HepG2 (cell line): ENCODE results near the gene EFNA2. TPM values are rescaled to one million over a fixed set of nuclear protein-coding genes. Genes with fewer than 3 reads are reported as not detected.

ENCODE experiments used
- BRD4 ChIP-seq: sonication (generic); formaldehyde crosslinking; IDR thresholded peaks from 2 replicates; pipeline ENCODE4 v1.4.0; 2020; ENCODE audit warnings: missing genetic modification reagents
- DNMT1 ChIP-seq: sonication (generic); formaldehyde crosslinking; IDR thresholded peaks from 2 replicates; pipeline ENCODE4 v1.5.1; 2020; ENCODE audit warnings: mild to moderate bottlenecking, missing genetic modification reagents
- FIP1L1 ChIP-seq: fragments of 200-400 bp; formaldehyde crosslinking; IDR thresholded peaks from 2 replicates; pipeline ENCODE4 v1.6.1; 2018; ENCODE audit warnings: low read depth, mild to moderate bottlenecking, low read length, moderate library complexity, borderline replicate concordance; ENCODE audit not compliant: insufficient read depth
- HDAC1 ChIP-seq: sonication (generic); formaldehyde crosslinking; IDR thresholded peaks from 2 replicates; pipeline ENCODE4 v1.5.1; 2020; ENCODE audit warnings: mild to moderate bottlenecking, missing genetic modification reagents
- HOXA3 ChIP-seq: sonication (generic); formaldehyde crosslinking; IDR thresholded peaks from 2 replicates; pipeline ENCODE4 v1.5.0; 2020; ENCODE audit warnings: missing genetic modification reagents
- IKZF4 ChIP-seq: sonication (generic); formaldehyde crosslinking; IDR thresholded peaks from 2 replicates; pipeline ENCODE4 v1.5.1; 2020; ENCODE audit warnings: borderline replicate concordance, mild to moderate bottlenecking, low read depth, missing genetic modification reagents; ENCODE audit errors: not compliant biosample characterization
- IKZF5 ChIP-seq: IDR thresholded peaks from 2 replicates; pipeline ENCODE4 v1.6.1; 2018; ENCODE audit warnings: missing genetic modification reagents, mild to moderate bottlenecking, missing compliant biosample characterization
- KDM6A ChIP-seq: IDR thresholded peaks from 2 replicates; pipeline ENCODE4 v1.6.1; 2016; ENCODE audit warnings: low read depth
- PATZ1 ChIP-seq: sonication (generic); formaldehyde crosslinking; IDR thresholded peaks from 2 replicates; pipeline ENCODE4 v1.4.0; 2020; ENCODE audit warnings: missing genetic modification reagents
- RBM22 ChIP-seq: fragments of 200-400 bp; formaldehyde crosslinking; optimal IDR thresholded peaks from 2 replicates; pipeline ENCODE3; 2017; ENCODE audit warnings: mild to moderate bottlenecking, low read length, moderate library complexity
- RBM39 ChIP-seq: fragments of 200-400 bp; formaldehyde crosslinking; IDR thresholded peaks from one replicate; pipeline ENCODE4 v1.6.1; 2018; ENCODE audit warnings: antibody characterized with exemption, mild to moderate bottlenecking, low read depth, low read length; ENCODE audit not compliant: poor library complexity, severe bottlenecking
- RORA ChIP-seq: sonication (generic); formaldehyde crosslinking; IDR thresholded peaks from 2 replicates; pipeline ENCODE4 v1.5.0; 2020; ENCODE audit warnings: mild to moderate bottlenecking, missing genetic modification reagents, moderate library complexity
- SMAD9 ChIP-seq: sonication (generic); formaldehyde crosslinking; IDR thresholded peaks from 2 replicates; pipeline ENCODE4 v1.5.1; 2020; ENCODE audit warnings: mild to moderate bottlenecking, missing genetic modification reagents
- ZFP36L2 ChIP-seq: sonication (generic); formaldehyde crosslinking; IDR thresholded peaks from 2 replicates; pipeline ENCODE4 v1.4.0; 2020; ENCODE audit warnings: missing genetic modification reagents
- ZNF205 ChIP-seq: IDR thresholded peaks from 2 replicates; pipeline ENCODE4 v1.6.1; 2018; ENCODE audit warnings: missing biosample characterization, missing genetic modification reagents
- ZNF484 ChIP-seq: sonication (generic); formaldehyde crosslinking; IDR thresholded peaks from 2 replicates; pipeline ENCODE4 v1.5.1; 2020; ENCODE audit warnings: mild to moderate bottlenecking, low read depth, missing genetic modification reagents, borderline replicate concordance
- ZNF615 ChIP-seq: sonication (generic); formaldehyde crosslinking; IDR thresholded peaks from 2 replicates; pipeline ENCODE4 v1.5.0; 2020; ENCODE audit warnings: mild to moderate bottlenecking, missing genetic modification reagents, borderline replicate concordance
- ZNF710 ChIP-seq: sonication (generic); formaldehyde crosslinking; IDR thresholded peaks from 2 replicates; pipeline ENCODE4 v1.5.0; 2020; ENCODE audit warnings: mild to moderate bottlenecking, missing genetic modification reagents, borderline replicate concordance
- ZNF724P ChIP-seq: sonication (generic); formaldehyde crosslinking; IDR thresholded peaks from 2 replicates; pipeline ENCODE4 v1.8.0; 2022; ENCODE audit warnings: missing genetic modification reagents, borderline replicate concordance
- ZNF770 ChIP-seq: sonication (generic); formaldehyde crosslinking; IDR thresholded peaks from 2 replicates; pipeline ENCODE4 v1.5.0; 2020; ENCODE audit warnings: mild to moderate bottlenecking, missing genetic modification reagents
- ZNF878 ChIP-seq: sonication (generic); formaldehyde crosslinking; IDR thresholded peaks from 2 replicates; pipeline ENCODE4 v1.8.1; 2023; ENCODE audit warnings: mild to moderate bottlenecking, missing genetic modification reagents, moderate library complexity
- polyA plus RNA-seq, 8 experiments: library from polyadenylated mRNA; depleted of rRNA in 3 of 8; stranded (reverse) in 7 of 8; unstranded in 1 of 8; fragments of >200 nt; fragmentation: Illumina TruSeq in 4 of 8; extraction: Trizol in 4 of 8; gene quantifications; 2 replicates each; pipeline versions ENCODE4 v1.2.1 to v1.2.3, GENCODE V29; 2011 to 2016; ENCODE audit warnings: low read depth in 4 of 8, missing spikeins in 1 of 8, mixed read lengths in 1 of 8; ENCODE audit not compliant: insufficient read depth in 1 of 8
- total RNA-seq, 5 experiments: library from RNA; depleted of rRNA; stranded (reverse); fragments of >200 nt; fragmentation: Illumina TruSeq; extraction: Trizol; gene quantifications; 2 replicates each; pipeline ENCODE4 v1.2.3, GENCODE V29; 2016; ENCODE audit warnings: low read depth in 1 of 5

EFNA2 gene
- total and polyA plus RNA-seq, 2 of the 13 experiments (the other 11 are each of a cell fraction or from before 2014, with no cell fraction given), result 6.0 to 9.9 TPM

GRCh38 chr19:1283207-1283916, 2.3 kb upstream of the EFNA2 start (continued):
- no peak for TF ChIP-seq IKZF5 (CRISPR knock-in tag)
- TF ChIP-seq FIP1L1, result no peak
- TF ChIP-seq RBM22, result no peak
- TF ChIP-seq ZFP36L2 (CRISPR knock-in tag), result no peak
- TF ChIP-seq ZNF878 (CRISPR knock-in tag), result no peak
- TF ChIP-seq IKZF4, result no peak
- TF ChIP-seq HOXA3 (CRISPR knock-in tag), result peak; percentile 61
- no peak for TF ChIP-seq ZNF724P (CRISPR knock-in tag)
- TF ChIP-seq KDM6A (CRISPR knock-in tag), result 0 out of 2 replicates have a peak, but pooled peaks have one; percentile 18
- TF ChIP-seq HDAC1 (CRISPR knock-in tag), result peak; percentile 77
- no peak for TF ChIP-seq DNMT1 (CRISPR knock-in tag)
- peak; percentile 88 for TF ChIP-seq PATZ1 (CRISPR knock-in tag)
- no peak for TF ChIP-seq SMAD9 (CRISPR knock-in tag)
- peak; percentile 42; the same call in 1 of the 2 replicates for TF ChIP-seq ZNF770 (CRISPR knock-in tag)
- no peak for TF ChIP-seq ZNF615 (CRISPR knock-in tag)
- TF ChIP-seq ZNF205 (CRISPR knock-in tag), result no peak
- no peak for TF ChIP-seq RORA (CRISPR knock-in tag)
- TF ChIP-seq ZNF484 (CRISPR knock-in tag), result no peak
- peak; percentile 0 for TF ChIP-seq RBM39
- TF ChIP-seq ZNF710, result 0 out of 2 replicates have a peak, but pooled peaks have one; percentile 36
- TF ChIP-seq BRD4, result peak; percentile 69
